HG02798 (cell line): ENCODE measurements around the gene PRKAA1.
"Not testable (repeated sequence)": the region's sequence is repeated elsewhere in the genome, so short reads cannot be mapped to it uniquely, and the experiment has no call there.

Experiments
- ATAC-seq: cut with Tn5 transposase; IDR thresholded peaks from one replicate; pipeline ENCODE4 v1.9.1; 2021; ENCODE audit warnings: mild to moderate bottlenecking; ENCODE audit not compliant: unreplicated experiment, poor library complexity

Gene PRKAA1

DNA sequence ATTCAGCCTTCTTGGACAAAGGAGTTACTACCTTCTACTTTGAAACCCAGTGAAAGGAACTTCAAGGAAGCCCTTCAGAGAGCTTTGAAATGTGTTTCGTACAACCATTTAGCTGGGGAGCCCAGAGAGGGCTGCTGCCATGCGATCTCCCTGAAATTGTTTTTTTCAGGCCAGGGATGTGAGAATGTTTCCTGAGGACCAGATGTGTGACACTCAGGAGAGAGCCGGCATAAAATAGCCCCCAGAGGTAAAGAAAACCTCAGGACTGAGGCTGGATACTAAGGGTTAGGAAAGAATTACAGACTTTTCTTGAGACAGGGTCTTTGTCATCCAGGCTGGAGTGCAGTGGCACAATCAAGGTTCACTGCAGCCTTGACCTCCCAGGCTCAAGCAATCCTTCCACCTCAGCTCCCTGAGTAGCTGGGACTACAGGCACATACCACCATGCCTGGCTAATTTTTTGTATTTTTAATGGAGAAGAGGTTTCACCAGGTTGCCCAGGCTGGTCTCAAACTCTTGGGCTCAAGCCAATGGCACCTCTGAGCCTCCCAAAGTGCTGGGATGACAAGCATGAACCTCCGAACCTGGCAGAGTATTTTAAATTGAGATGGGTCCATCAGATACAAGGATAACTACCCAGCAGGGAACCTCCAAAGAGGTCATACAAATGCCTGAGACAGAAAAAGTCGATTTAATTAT, 28.5 kb upstream of the PRKAA1 start:
- ATAC-seq: no peak

- ATAC-seq: not testable (repeated sequence)
These were observed 27.4 kb upstream of the PRKAA1 start for GRCh38 chr5:40825461-40826043.

DNA sequence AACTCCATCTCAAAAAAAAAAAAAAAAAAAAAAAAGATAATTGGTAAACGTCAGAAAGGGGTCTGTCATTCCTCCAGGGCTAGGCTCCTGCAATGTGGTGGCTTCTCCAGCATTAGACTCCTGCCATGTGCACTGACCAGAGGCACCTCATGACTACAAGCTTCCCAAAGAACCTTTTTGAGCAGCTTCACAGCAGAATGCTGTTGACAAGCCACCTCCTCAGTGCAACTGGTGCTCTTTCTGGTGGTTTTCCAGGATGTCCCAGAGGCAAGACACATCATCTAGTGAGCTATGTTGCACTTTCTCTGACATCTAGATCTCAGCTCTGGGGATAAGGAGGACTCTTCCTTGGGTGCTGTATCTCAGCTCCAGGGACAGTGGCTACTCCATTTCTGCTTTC, 25.3 kb upstream of the PRKAA1 start:
- no peak for ATAC-seq

DNA sequence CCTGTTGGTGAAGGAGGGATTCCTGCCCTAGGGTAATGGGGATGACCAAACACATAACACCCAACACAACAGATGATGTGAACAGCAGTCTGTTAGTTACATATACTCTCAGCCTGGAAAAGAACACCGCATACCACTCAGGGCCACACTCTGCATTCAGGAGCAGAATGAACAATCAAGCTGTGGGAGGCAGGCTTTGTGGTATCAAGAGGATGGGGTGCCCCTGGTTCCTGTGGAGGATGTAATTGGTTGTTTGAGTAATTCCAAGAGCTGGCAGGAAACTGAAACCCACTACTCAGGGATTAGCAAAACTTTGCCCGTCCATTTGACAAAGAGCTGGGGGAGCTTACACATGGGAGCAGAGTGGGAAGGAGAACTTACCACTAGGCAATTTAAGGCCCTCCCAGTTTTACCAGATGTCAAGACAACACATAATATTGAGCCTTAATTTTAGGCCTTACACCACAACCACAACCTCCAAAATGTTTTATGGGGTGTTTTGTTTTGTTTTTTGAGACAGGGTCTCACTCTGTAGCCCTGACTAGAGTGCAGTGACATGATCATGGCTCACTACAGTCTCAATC, 15.6 kb upstream of the PRKAA1 start:
- no peak for ATAC-seq

- no peak for ATAC-seq
These were observed 14.0 kb upstream of the PRKAA1 start for GRCh38 chr5:40812125-40812524.

DNA sequence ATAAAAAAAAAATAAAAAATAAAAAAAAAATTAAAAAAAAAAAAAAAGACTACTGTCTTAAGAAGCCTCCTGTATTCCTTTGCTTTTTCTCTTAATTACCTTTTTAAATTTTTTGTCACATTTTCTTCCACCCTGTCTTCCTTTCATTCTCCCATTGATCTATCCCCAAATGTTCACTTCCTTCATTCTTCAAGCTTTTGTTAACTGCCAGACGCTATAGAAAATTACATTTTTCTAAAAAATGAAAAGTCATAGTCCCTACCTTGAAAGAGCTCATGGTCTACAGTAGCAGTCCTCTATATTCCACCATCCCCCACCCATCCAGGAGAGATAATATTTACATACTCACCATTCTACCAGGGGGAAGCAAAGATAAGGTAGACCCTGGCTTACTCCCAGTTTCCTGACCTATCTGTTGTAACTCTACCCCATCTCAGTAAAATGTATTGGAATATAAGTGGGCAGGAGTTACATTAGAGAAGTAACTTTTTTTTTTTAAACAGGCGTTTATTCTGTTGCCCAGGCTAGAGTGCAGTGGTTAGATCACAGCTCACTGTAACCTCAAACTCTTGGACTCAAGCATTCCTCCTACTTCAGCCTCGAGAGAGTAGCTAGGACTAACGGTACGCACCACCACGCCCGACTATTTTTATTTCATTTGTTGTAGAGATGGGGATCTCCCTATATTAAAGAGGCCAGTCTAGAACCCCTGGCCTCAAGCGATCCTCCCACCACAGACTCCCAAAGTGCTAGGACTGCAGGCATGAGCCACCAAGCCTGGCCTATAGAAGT, 3.8 kb upstream of the PRKAA1 start:
- ATAC-seq: no peak

DNA sequence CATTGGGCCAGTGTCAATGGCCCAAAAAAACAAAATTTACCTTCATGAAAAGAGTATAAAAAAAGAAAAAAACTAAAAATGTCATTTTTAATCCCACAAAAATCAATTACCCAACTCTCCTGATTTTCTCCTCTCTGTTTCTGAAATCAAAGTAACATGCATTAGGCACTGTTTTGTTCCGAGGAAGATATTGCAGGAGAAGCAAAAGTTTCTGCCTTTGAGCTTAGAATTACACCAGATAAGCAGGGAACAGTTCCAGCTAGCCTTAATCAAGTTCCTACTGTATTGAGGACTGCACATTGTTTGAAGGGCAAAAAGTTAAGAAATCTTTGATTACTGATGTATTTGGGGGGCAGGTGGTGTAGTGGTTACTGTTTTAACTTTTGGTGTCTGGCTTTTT, 1.1 kb upstream of the PRKAA1 start:
- ATAC-seq: no peak

DNA sequence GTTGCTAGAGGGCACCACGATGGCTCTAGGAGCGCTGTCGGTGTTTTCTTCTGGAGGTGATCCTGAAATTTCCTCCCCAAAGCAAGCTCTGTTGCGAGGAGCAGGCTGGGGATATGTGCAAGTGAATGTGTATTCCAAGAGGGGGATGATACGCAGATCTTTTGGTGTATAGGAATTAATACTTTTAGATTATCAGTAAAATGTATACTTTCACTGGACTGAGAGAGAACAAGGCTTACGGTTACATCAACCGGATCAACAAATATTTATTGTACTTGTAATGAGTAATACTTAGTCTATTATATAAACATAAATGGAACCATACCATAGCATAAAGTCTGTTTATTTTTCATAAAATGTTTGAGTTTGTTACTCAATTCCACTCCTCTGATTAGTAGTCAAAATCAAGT, 632 bp upstream of the PRKAA1 start:
- no peak for ATAC-seq

- ATAC-seq: peak; percentile 37
These were observed 732 bp downstream of the PRKAA1 start for GRCh38 chr5:40797273-40798011.

DNA sequence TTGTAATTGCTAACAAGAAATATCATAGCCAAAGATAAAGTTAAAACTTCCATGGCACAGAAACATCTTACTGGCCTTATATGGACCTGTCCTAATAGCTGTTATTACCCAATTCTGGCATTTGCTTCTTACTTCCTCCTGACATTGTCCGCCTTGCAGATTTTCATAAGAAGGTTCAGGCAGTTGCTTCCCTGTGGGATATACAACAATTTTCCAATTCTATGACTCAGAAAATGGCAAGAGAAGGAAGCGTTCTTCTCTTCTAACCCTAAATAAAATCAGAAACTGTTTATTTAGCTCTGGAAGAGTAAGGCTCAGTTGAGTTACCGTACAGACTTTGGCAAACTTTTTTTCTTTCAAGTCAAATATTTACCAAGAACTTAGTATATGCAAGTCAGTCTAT, 1.7 kb downstream of the PRKAA1 start:
- no peak for ATAC-seq

- ATAC-seq: not testable (repeated sequence)
These were observed 3.3 kb downstream of the PRKAA1 start for GRCh38 chr5:40794877-40795276.

GRCh38 chr5:40794340-40794739, 3.8 kb downstream of the PRKAA1 start:
- ATAC-seq: not testable (repeated sequence)

- not testable (repeated sequence) for ATAC-seq
These were observed 5.5 kb downstream of the PRKAA1 start for GRCh38 chr5:40792691-40793090.

- no peak for ATAC-seq
These were observed 6.4 kb downstream of the PRKAA1 start for GRCh38 chr5:40791715-40792139.

GRCh38 chr5:40790947-40791593, 7.1 kb downstream of the PRKAA1 start:
- ATAC-seq: no peak

- ATAC-seq: not testable (repeated sequence)
These were observed 9.2 kb downstream of the PRKAA1 start for GRCh38 chr5:40788941-40789340.

GRCh38 chr5:40787986-40788385, 10.2 kb downstream of the PRKAA1 start:
- no peak for ATAC-seq

- not testable (repeated sequence) for ATAC-seq
These were observed 11.5 kb downstream of the PRKAA1 start for GRCh38 chr5:40786664-40787063.

DNA sequence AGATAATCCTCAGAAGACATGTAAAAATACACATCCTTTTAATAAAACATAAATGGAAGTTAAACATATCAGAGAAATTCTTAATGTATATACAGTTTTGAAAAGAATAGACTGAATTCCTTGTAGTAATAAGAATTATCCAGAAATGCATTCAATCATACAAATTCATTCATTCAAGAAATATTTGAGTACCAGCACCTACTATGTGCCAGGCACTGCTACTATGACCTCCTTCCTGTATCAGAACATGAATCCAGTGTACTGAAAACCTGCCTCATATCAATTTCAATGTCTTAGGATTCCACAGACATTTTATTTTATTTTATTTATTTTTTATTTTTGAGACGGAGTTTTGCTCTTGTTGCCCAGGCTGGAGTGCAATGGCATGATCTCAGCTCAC, 13.3 kb downstream of the PRKAA1 start:
- ATAC-seq: no peak
